Stimulated activated CD4-positive, alpha-beta T cell treated with anti-CD3 and anti-CD28 coated beads, Interleukin-4, amount 100 ng/mL, for 48 hours (primary cell): ENCODE data around the gene MRPS15.
"Not testable (repeated sequence)": the region's sequence is repeated elsewhere in the genome, so short reads cannot be mapped to it uniquely, and the experiment has no call there.

Experiments used
- DNase-seq, 2 donors: peaks; one replicate each; pipeline ENCODE4 v3.0.0-alpha.2; 2020; ENCODE audit warnings: low read depth in 2 of 2

MRPS15 gene

GRCh38 chr1:36484099-36484498 lies 19.9 kb upstream of the MRPS15 start:
- DNase-seq: no peak

- DNase-seq: no peak
Measured at GRCh38 chr1:36482724-36483388, 18.7 kb upstream of the MRPS15 start, which contains the start of gene CSF3R. Gene CSF3R (minus strand): TSS chr1:36482913. CDS start chr1:36479496, 3,417 bp downstream.

- DNase-seq: no peak
Measured at GRCh38 chr1:36481771-36482723, 17.9 kb upstream of the MRPS15 start.

- no peak for DNase-seq
Measured at GRCh38 chr1:36481091-36481490, 16.9 kb upstream of the MRPS15 start.

- DNase-seq: no peak
Measured at GRCh38 chr1:36480161-36480560, 16.0 kb upstream of the MRPS15 start.

- no peak for DNase-seq
Measured at GRCh38 chr1:36479505-36480051, 15.4 kb upstream of the MRPS15 start.

- not testable (repeated sequence) for DNase-seq
Measured at GRCh38 chr1:36477615-36478014, 13.4 kb upstream of the MRPS15 start.

- DNase-seq: no peak
Measured at GRCh38 chr1:36476945-36477344, 12.8 kb upstream of the MRPS15 start.

GRCh38 chr1:36475910-36476604 lies 11.9 kb upstream of the MRPS15 start:
- no peak for DNase-seq

- no peak for DNase-seq
Measured at GRCh38 chr1:36475341-36475740, 11.2 kb upstream of the MRPS15 start.

- no peak for DNase-seq
Measured at GRCh38 chr1:36472656-36473055, 8.5 kb upstream of the MRPS15 start.

- DNase-seq: no peak
Measured at GRCh38 chr1:36471830-36472641, 7.9 kb upstream of the MRPS15 start.

GRCh38 chr1:36469163-36469562 lies 5.0 kb upstream of the MRPS15 start:
- no peak for DNase-seq

GRCh38 chr1:36467700-36468455 lies 3.7 kb upstream of the MRPS15 start:
- DNase-seq: no peak

GRCh38 chr1:36467027-36467410 lies 2.8 kb upstream of the MRPS15 start:
- no peak for DNase-seq

GRCh38 chr1:36466370-36467026 lies 2.3 kb upstream of the MRPS15 start:
- DNase-seq: no peak

- DNase-seq: no peak
Measured at GRCh38 chr1:36465731-36466369, 1.7 kb upstream of the MRPS15 start.

GRCh38 chr1:36464605-36465393 lies 615 bp upstream of the MRPS15 start:
- no peak for DNase-seq

- DNase-seq: no peak
Measured at GRCh38 chr1:36463463-36463802, 751 bp downstream of the MRPS15 start.
